A549 (cell line): ENCODE measurements around the gene SGTB. TPM values are rescaled to one million over a fixed set of nuclear protein-coding genes. Genes with fewer than 3 reads are reported as not detected.
A peak's percentile ranks its signal among the peaks of the same experiment; 100 is the strongest.

Source experiments
- ATAC-seq, 2 experiments: fragments of 200-7000 bp in 1 of 2; fragments of >200 bp in 1 of 2; cut with Nextera tagmentation in 1 of 2; cut with Tn5 transposase in 1 of 2; 3 replicates each; pipeline versions ENCODE4 v1.8.0 to v1.9.1; 2018 to 2020; ENCODE audit warnings: mild to moderate bottlenecking in 1 of 2, moderate library complexity in 1 of 2
- CTCF ChIA-PET: fragments of 300-600 bp; sonication (Branson Sonifier 250); formaldehyde crosslinking; extraction: SDS; loops from one replicate; lab custom pipeline; 2021; ENCODE audit warnings: antibody characterized with exemption, inconsistent platforms; lab: Yijun Ruan, JAX
- POLR2A ChIA-PET: fragments of 350-600 bp; formaldehyde crosslinking; extraction: SDS; loops from one replicate; lab custom pipeline; 2021; ENCODE audit warnings: antibody characterized with exemption, inconsistent platforms; lab: Yijun Ruan, JAX
- DNase-seq, 2 experiments: peaks; one replicate each; pipeline versions ENCODE4 v3.0.0 to v3.0.0-alpha.2; 2011 to 2016; ENCODE audit warnings: low read depth in 1 of 2, low spot score in 1 of 2
- FAIRE-seq: peaks from 2 replicates; lab custom pipeline; 2011; peaks lifted over from hg19 to GRCh38; lab: Jason Lieb, UNC
- H3K27ac ChIP-seq, 2 experiments: fragments of >200 bp; sonication (Bioruptor Twin); formaldehyde crosslinking; 3 replicates each; pipeline ENCODE4 v1.5.1; 2016 to 2017
- H3K4me1 ChIP-seq: fragments of >200 bp; sonication (Bioruptor Twin); formaldehyde crosslinking; 3 replicates; pipeline ENCODE4 v1.6.1; 2016
- H3K4me2 ChIP-seq: fragments of >200 bp; sonication (Bioruptor Twin); formaldehyde crosslinking; 3 replicates; pipeline ENCODE4 v1.6.1; 2016
- H3K4me3 ChIP-seq: fragments of >200 bp; sonication (Bioruptor Twin); formaldehyde crosslinking; 3 replicates; pipeline ENCODE4 v1.5.1; 2016
- H3K9me3 ChIP-seq: fragments of >200 bp; sonication (Bioruptor Twin); formaldehyde crosslinking; 3 replicates; pipeline ENCODE4 v1.6.1; 2016
- CBX2 ChIP-seq: fragments of 200-600 bp; sonication (generic); IDR thresholded peaks from 2 replicates; pipeline ENCODE4 v1.6.1; 2016; ENCODE audit warnings: low read depth, mild to moderate bottlenecking, borderline replicate concordance
- CBX8 ChIP-seq: fragments of 200-600 bp; sonication (generic); IDR thresholded peaks from 2 replicates; pipeline ENCODE4 v1.6.1; 2016
- CHD2 ChIP-seq: fragments of 150-350 bp; IDR thresholded peaks from 2 replicates; pipeline ENCODE4 v1.6.1; 2014; ENCODE audit warnings: low read length; ENCODE audit not compliant: partially characterized antibody
- CHD4 ChIP-seq: fragments of 200-600 bp; sonication (generic); IDR thresholded peaks from 2 replicates; pipeline ENCODE4 v1.6.1; 2016; ENCODE audit warnings: antibody characterized with exemption, mild to moderate bottlenecking, borderline replicate concordance
- EHF ChIP-seq: fragments of 250-450 bp; sonication (Bioruptor Pico); IDR thresholded peaks from 2 replicates; pipeline ENCODE4 v1.5.0; 2020; ENCODE audit warnings: mild to moderate bottlenecking
- EHMT2 ChIP-seq: fragments of 200-600 bp; sonication (generic); IDR thresholded peaks from 2 replicates; pipeline ENCODE4 v1.6.1; 2016; ENCODE audit warnings: antibody characterized with exemption, low read depth, mild to moderate bottlenecking, moderate library complexity
- FOSB ChIP-seq: fragments of 250-450 bp; sonication (Bioruptor Pico); IDR thresholded peaks from 2 replicates; pipeline ENCODE4 v1.5.0; 2020; ENCODE audit warnings: mild to moderate bottlenecking, moderate library complexity
- GATA3 ChIP-seq: IDR thresholded peaks from 2 replicates; pipeline ENCODE4 v1.6.1; 2012; ENCODE audit warnings: borderline replicate concordance
- HOXA7 ChIP-seq: fragments of 250-450 bp; sonication (Bioruptor Pico); IDR thresholded peaks from 2 replicates; pipeline ENCODE4 v1.5.0; 2020; ENCODE audit warnings: mild to moderate bottlenecking, moderate library complexity
- HOXB13 ChIP-seq: fragments of 250-450 bp; sonication (Bioruptor Pico); IDR thresholded peaks from 2 replicates; pipeline ENCODE4 v1.5.0; 2020; ENCODE audit warnings: low read depth, mild to moderate bottlenecking, moderate library complexity
- JUN ChIP-seq, 2 experiments: fragments of >200 bp; sonication (Bioruptor Twin); formaldehyde crosslinking; IDR thresholded peaks; 2 replicates in 1 of 2; 3 replicates in 1 of 2; pipeline ENCODE4 v1.6.1; 2016 to 2017
- KDM5A ChIP-seq: fragments of 200-600 bp; sonication (generic); IDR thresholded peaks from 2 replicates; pipeline ENCODE4 v1.6.1; 2016; ENCODE audit warnings: antibody characterized with exemption, mild to moderate bottlenecking
- MYC ChIP-seq: IDR thresholded peaks from 2 replicates; pipeline ENCODE4 v1.6.1; 2012; ENCODE audit warnings: mild to moderate bottlenecking, inconsistent platforms, low read length, improper control_type of control experiment, borderline replicate concordance
- NFE2L2 ChIP-seq: fragments of 150-350 bp; conservative IDR thresholded peaks from 2 replicates; pipeline ENCODE4 v1.6.1; 2014; ENCODE audit warnings: low read length
- NPAS2 ChIP-seq: fragments of 250-450 bp; sonication (Bioruptor Pico); IDR thresholded peaks from 2 replicates; pipeline ENCODE4 v1.8.0; 2022; ENCODE audit warnings: mild to moderate bottlenecking, moderate library complexity, borderline replicate concordance
- NR3C1 ChIP-seq: fragments of >200 bp; sonication (Bioruptor Twin); formaldehyde crosslinking; IDR thresholded peaks from 3 replicates; pipeline ENCODE4 v1.6.1; 2017
- POLR2A ChIP-seq: IDR thresholded peaks from 2 replicates; pipeline ENCODE4 v1.6.1; 2012; ENCODE audit warnings: mild to moderate bottlenecking, low read length
- RAD21 ChIP-seq, 2 experiments: fragments of >200 bp in 1 of 2; sonication (Bioruptor Twin) in 1 of 2; formaldehyde crosslinking in 1 of 2; IDR thresholded peaks in 1 of 2; conservative IDR thresholded peaks in 1 of 2; 2 replicates in 1 of 2; 3 replicates in 1 of 2; pipeline ENCODE4 v1.6.1; 2012 to 2018; ENCODE audit warnings: inconsistent platforms in 1 of 2
- RARB ChIP-seq: fragments of 250-450 bp; sonication (Bioruptor Pico); IDR thresholded peaks from 2 replicates; pipeline ENCODE4 v1.8.0; 2021; ENCODE audit warnings: mild to moderate bottlenecking, moderate library complexity
- SMC3 ChIP-seq: fragments of >200 bp; sonication (Bioruptor Twin); formaldehyde crosslinking; IDR thresholded peaks from 3 replicates; pipeline ENCODE4 v1.6.1; 2018; ENCODE audit warnings: inconsistent platforms
- SREBF2 ChIP-seq: fragments of 450-650 bp; IDR thresholded peaks from 2 replicates; pipeline ENCODE4 v1.6.1; 2014; ENCODE audit warnings: mild to moderate bottlenecking, moderate library complexity
- ZFP36 ChIP-seq: fragments of 450-650 bp; IDR thresholded peaks from 2 replicates; pipeline ENCODE4 v1.6.1; 2014; ENCODE audit warnings: borderline replicate concordance; ENCODE audit not compliant: partially characterized antibody
- ZNF302 ChIP-seq: fragments of 250-450 bp; sonication (Bioruptor Pico); IDR thresholded peaks from 2 replicates; pipeline ENCODE4 v1.9.0; 2021; ENCODE audit warnings: inconsistent platforms, mild to moderate bottlenecking, moderate library complexity
- WGBS: methylation state at CpG from one replicate; pipeline ENCODE4 v1.1.6; 2017; ENCODE audit errors: missing lambda C conversion rate; 5-methylcytosine and 5-hydroxymethylcytosine counted together
- polyA plus RNA-seq, 4 experiments: library from polyadenylated mRNA; depleted of rRNA in 3 of 4; stranded (reverse); fragments of >200 nt; fragmentation: RNase III in 1 of 4; extraction: RNeasy Plus Mini Kit Qiagen cat#74134 plus additional on column Dnase treatment in 1 of 4; gene quantifications; 2 replicates in 3 of 4; 3 replicates in 1 of 4; pipeline ENCODE4 v1.2.3, GENCODE V29; 2011 to 2017
- TF ChIP-seq, protein P1 (sequence below): fragments of >200 bp; sonication (Bioruptor Twin); formaldehyde crosslinking; IDR thresholded peaks from 3 replicates; pipeline ENCODE4 v1.5.1; 2016
- TF ChIP-seq, protein P2 (sequence below): fragments of >200 bp; sonication (Bioruptor Twin); formaldehyde crosslinking; IDR thresholded peaks from 3 replicates; pipeline ENCODE4 v1.6.1; 2016
- TF ChIP-seq, protein P3 (sequence below): IDR thresholded peaks from 2 replicates; pipeline ENCODE4 v1.6.1; 2012
- TF ChIP-seq, protein P4 (sequence below): fragments of 250-450 bp; sonication (Bioruptor Pico); IDR thresholded peaks from 2 replicates; pipeline ENCODE4 v1.5.0; 2020; ENCODE audit warnings: low read depth, mild to moderate bottlenecking, moderate library complexity
- TF ChIP-seq, protein P5 (sequence below): fragments of 450-650 bp; IDR thresholded peaks from 2 replicates; pipeline ENCODE4 v1.6.1; 2014; ENCODE audit warnings: antibody characterized with exemption

The SGTB gene
- polyA plus RNA-seq, 2 of the 4 experiments (the other 2 are of a cell fraction), result 8.6 to 17.4 TPM

DNA sequence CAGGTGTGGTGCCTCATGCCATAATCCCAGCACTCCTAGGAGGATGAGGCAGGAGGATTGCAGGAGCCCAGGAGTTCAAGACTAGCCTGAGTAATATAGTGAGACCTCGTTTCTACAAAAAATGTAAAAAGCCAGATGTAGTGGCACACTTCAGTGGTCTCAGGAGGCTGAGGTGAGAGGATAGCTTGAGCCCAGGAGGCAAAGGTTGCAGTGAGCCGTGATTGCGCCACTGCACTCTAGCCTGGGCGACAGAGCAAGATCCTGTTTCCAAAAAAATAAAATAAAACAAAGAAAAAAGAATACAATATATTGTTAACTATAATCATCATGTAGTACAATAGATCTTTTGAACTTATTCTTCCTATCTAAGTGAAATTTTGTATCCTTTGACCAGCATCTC is 16.4 kb upstream of the SGTB start:
- H3K27ac ChIP-seq, result no peak overlapping the region
- no peaks in the 10 kb centered on the region for H3K9me3 ChIP-seq
- H3K4me2 ChIP-seq, result 0 out of 3 replicates have a peak overlapping the region, but pooled peaks have one; percentile 16
- WGBS, result 79% methylated on average over 4 of the region's 4 CpGs
- H3K4me1 ChIP-seq, result peaks cover 28% of the 10 kb centered on the region
- TF ChIP-seq, protein P1, sequence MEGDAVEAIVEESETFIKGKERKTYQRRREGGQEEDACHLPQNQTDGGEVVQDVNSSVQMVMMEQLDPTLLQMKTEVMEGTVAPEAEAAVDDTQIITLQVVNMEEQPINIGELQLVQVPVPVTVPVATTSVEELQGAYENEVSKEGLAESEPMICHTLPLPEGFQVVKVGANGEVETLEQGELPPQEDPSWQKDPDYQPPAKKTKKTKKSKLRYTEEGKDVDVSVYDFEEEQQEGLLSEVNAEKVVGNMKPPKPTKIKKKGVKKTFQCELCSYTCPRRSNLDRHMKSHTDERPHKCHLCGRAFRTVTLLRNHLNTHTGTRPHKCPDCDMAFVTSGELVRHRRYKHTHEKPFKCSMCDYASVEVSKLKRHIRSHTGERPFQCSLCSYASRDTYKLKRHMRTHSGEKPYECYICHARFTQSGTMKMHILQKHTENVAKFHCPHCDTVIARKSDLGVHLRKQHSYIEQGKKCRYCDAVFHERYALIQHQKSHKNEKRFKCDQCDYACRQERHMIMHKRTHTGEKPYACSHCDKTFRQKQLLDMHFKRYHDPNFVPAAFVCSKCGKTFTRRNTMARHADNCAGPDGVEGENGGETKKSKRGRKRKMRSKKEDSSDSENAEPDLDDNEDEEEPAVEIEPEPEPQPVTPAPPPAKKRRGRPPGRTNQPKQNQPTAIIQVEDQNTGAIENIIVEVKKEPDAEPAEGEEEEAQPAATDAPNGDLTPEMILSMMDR, result no peak
- TF ChIP-seq CHD4 (no peak), KDM5A (no peak), SREBF2 (no peak), FOSB (CRISPR knock-in tag) (no peak), POLR2A (no peak), HOXB13 (CRISPR knock-in tag) (no peak), RAD21 (conservative IDR thresholded peaks at IDR 0.05 in 1 of 2, IDR thresholded peaks at IDR 0.05 in 1 of 2) (no peak), MYC (no peak), GATA3 (no peak), EHMT2 (no peak), ZFP36 (no peak), CBX2 (no peak), NR3C1 (no peak), CHD2 (no peak)
- TF ChIP-seq, protein P2, sequence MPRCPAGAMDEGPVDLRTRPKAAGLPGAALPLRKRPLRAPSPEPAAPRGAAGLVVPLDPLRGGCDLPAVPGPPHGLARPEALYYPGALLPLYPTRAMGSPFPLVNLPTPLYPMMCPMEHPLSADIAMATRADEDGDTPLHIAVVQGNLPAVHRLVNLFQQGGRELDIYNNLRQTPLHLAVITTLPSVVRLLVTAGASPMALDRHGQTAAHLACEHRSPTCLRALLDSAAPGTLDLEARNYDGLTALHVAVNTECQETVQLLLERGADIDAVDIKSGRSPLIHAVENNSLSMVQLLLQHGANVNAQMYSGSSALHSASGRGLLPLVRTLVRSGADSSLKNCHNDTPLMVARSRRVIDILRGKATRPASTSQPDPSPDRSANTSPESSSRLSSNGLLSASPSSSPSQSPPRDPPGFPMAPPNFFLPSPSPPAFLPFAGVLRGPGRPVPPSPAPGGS, result no peak
- TF ChIP-seq, protein P3, sequence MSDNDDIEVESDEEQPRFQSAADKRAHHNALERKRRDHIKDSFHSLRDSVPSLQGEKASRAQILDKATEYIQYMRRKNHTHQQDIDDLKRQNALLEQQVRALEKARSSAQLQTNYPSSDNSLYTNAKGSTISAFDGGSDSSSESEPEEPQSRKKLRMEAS, result no peak
- POLR2A ChIA-PET, result no interaction called here
- CTCF ChIA-PET, result interaction anchor here (0.5 kb wide), 1 partner anchor 15 kb away, joined by 5 read pairs; no protein-coding TSS in a partner anchor
- DNase-seq, result no peak
- FAIRE-seq, result no peak
- ATAC-seq, result peak in 1 of 2 experiments; percentile 21; a peak in 1 of 6 replicates
- no peak overlapping the region for H3K4me3 ChIP-seq

DNA sequence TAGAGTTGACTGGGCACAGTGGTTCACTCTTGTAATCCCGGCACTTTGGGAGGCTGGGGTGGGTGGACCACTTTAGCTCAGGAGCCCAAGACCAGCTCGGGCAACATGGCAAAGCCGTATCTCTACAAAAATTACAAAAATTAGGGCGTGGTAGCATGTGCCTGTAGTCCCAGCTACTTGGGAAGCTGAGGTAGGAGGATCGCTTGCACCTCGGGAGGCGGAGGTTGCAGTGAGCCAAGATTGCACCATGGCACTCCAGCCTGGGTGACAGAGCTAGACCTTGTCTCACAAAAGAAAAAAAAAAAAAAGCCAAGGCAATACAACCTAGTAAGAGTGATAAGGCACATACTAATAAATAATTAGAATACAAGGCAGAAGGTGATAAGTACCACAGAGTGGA is 15.9 kb upstream of the SGTB start:
- WGBS, result 72% methylated on average over 7 of the region's 7 CpGs
- CTCF ChIA-PET, result no interaction called here
- TF ChIP-seq, protein P1, result no peak
- TF ChIP-seq RARB (CRISPR knock-in tag) (no peak), NPAS2 (no peak), HOXA7 (no peak), CBX8 (no peak), EHF (no peak), KDM5A (no peak), ZNF302 (no peak), GATA3 (no peak), SMC3 (no peak), NFE2L2 (no peak), NR3C1 (no peak), JUN (IDR thresholded peaks at IDR 0.05) (no peak), MYC (no peak)
- TF ChIP-seq, protein P4, sequence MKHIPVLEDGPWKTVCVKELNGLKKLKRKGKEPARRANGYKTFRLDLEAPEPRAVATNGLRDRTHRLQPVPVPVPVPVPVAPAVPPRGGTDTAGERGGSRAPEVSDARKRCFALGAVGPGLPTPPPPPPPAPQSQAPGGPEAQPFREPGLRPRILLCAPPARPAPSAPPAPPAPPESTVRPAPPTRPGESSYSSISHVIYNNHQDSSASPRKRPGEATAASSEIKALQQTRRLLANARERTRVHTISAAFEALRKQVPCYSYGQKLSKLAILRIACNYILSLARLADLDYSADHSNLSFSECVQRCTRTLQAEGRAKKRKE (CRISPR knock-in tag), result no peak
- TF ChIP-seq, protein P5, sequence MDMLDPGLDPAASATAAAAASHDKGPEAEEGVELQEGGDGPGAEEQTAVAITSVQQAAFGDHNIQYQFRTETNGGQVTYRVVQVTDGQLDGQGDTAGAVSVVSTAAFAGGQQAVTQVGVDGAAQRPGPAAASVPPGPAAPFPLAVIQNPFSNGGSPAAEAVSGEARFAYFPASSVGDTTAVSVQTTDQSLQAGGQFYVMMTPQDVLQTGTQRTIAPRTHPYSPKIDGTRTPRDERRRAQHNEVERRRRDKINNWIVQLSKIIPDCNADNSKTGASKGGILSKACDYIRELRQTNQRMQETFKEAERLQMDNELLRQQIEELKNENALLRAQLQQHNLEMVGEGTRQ, result no peak
- TF ChIP-seq, protein P3, result no peak
- DNase-seq (peak in 1 of 2 experiments; percentile 14), ATAC-seq (peak in 1 of 2 experiments; percentile 38; a peak in 2 of 6 replicates), FAIRE-seq (no peak)
- peaks cover 23% of the 10 kb centered on the region for H3K4me1 ChIP-seq
- H3K9me3 ChIP-seq, result no peaks in the 10 kb centered on the region
- H3K4me2 ChIP-seq, result 0 out of 3 replicates have a peak overlapping the region, but pooled peaks have one; percentile 16
- no peak overlapping the region for H3K4me3 ChIP-seq
- H3K27ac ChIP-seq, result no peak overlapping the region
- POLR2A ChIA-PET, result no interaction called here
